Fibroblast of upper back skin (primary cell): Measurements from ENCODE around the gene OR5AU1.
A peak's percentile ranks its signal among the peaks of the same experiment; 100 is the strongest.

Experiments
- DNase-seq: peaks from one replicate; pipeline ENCODE4 v3.0.0-alpha.2; 2013

The OR5AU1 gene

GRCh38 chr14:21155963-21156362 lies at the start of gene OR5AU1:
TSS of gene OR5AU1 (minus strand) at chr14:21156063. CDS start at chr14:21155872, 191 bp downstream.
- no peak for DNase-seq

GRCh38 chr14:21205026-21205677 lies 49.3 kb upstream of the OR5AU1 start:
- DNase-seq = no peak

GRCh38 chr14:21204167-21205025 lies 48.5 kb upstream of the OR5AU1 start:
- no peak for DNase-seq

- no peak for DNase-seq
Measured at GRCh38 chr14:21203470-21204166, 47.8 kb upstream of the OR5AU1 start.

- DNase-seq = no peak
Measured at GRCh38 chr14:21202463-21203358, 46.8 kb upstream of the OR5AU1 start.

GRCh38 chr14:21201732-21202462 lies 46.0 kb upstream of the OR5AU1 start:
- no peak for DNase-seq

- DNase-seq = no peak
Measured at GRCh38 chr14:21200752-21201461, 45.0 kb upstream of the OR5AU1 start.

GRCh38 chr14:21199611-21200560 lies 44.0 kb upstream of the OR5AU1 start:
- DNase-seq = peak; percentile 55

- no peak for DNase-seq
Measured at GRCh38 chr14:21197418-21198205, 41.7 kb upstream of the OR5AU1 start.

GRCh38 chr14:21194597-21194996 lies 38.7 kb upstream of the OR5AU1 start:
- DNase-seq = no peak

GRCh38 chr14:21192875-21193535 lies 37.1 kb upstream of the OR5AU1 start:
- DNase-seq = peak; percentile 32

- no peak for DNase-seq
Measured at GRCh38 chr14:21192447-21192822, 36.6 kb upstream of the OR5AU1 start.

- peak; percentile 38 for DNase-seq
Measured at GRCh38 chr14:21191809-21192446, 36.1 kb upstream of the OR5AU1 start.

GRCh38 chr14:21191261-21191808 lies 35.5 kb upstream of the OR5AU1 start:
- no peak for DNase-seq

GRCh38 chr14:21185491-21185890 lies 29.6 kb upstream of the OR5AU1 start:
- DNase-seq = peak; percentile 16

- DNase-seq = no peak
Measured at GRCh38 chr14:21184254-21184653, 28.4 kb upstream of the OR5AU1 start.

- DNase-seq = no peak
Measured at GRCh38 chr14:21182166-21182565, 26.3 kb upstream of the OR5AU1 start.

GRCh38 chr14:21171128-21171527 lies 15.3 kb upstream of the OR5AU1 start:
- DNase-seq = no peak
